Measurements from ENCODE around the gene DISP2. TPM values are rescaled to one million over a fixed set of nuclear protein-coding genes. Genes with fewer than 3 reads are reported as not detected.

Gene DISP2
- total RNA-seq, 4 donors from 2014 or later, result 8.6 to 12.9 (median 10.9) TPM

- TF ChIP-seq CTCF (IDR thresholded peaks at IDR 0.05) (no peak), POLR2AphosphoS5 (IDR thresholded peaks at IDR 0.05) (no peak), POLR2A (IDR thresholded peaks at IDR 0.05) (no peak), EP300 (IDR thresholded peaks at IDR 0.05; ENCODE audit: low read depth) (no peak)
- H3K4me3 ChIP-seq, result no peak overlapping the region
- intact Hi-C loops (cut with DNase I; ENCODE audit: low total_unique reads) (no loop called here), in situ Hi-C loops (cut with MboI; ENCODE audit: low pct_ligation_motif_present in 1 of 4, low pct_unique_long_range_greater_than_20kb in 1 of 4, low sequenced_read_pairs in 3 of 4) (loop anchor here in 1 of 4 donors (25.0 kb wide), 1 partner anchor 103 kb away; the partner anchor contains the start of genes INAFM2 and PLCB2)
- DNase-seq, result no peak
- no peak overlapping the region for H3K27ac ChIP-seq
- H3K9me3 ChIP-seq, result no peaks in the 10 kb centered on the region
- H3K27me3 ChIP-seq, result no peaks in the 10 kb centered on the region
- H3K4me1 ChIP-seq, result peaks cover 0 to 8% (median 6%) of the 10 kb centered on the region in 4 donors
- WGBS, 2 donors (ENCODE audit: low coverage in 1 of 2), result 87% methylated on average over 7 of the region's 7 CpGs; no CpG with 5 or more reads in 1 of the 2 donors
- peaks cover 0 to 31% (median 4%) of the 10 kb centered on the region in 4 donors for H3K36me3 ChIP-seq
Observed at GRCh38 chr15:40414816-40415215, 56.8 kb downstream of the DISP2 start.

GRCh38 chr15:40415226-40415625 lies 57.2 kb downstream of the DISP2 start:
- WGBS, 2 donors (ENCODE audit: low coverage in 1 of 2), result 90% methylated on average over 10 of the region's 10 CpGs; no CpG with 5 or more reads in 1 of the 2 donors
- Histone ChIP-seq H3K27ac (no peak overlapping the region), H3K36me3 (peaks cover 0 to 31% (median 4%) of the 10 kb centered on the region in 4 donors), H3K4me3 (no peak overlapping the region), H3K27me3 (no peaks in the 10 kb centered on the region), H3K9me3 (no peaks in the 10 kb centered on the region), H3K4me1 (peaks cover 0 to 11% (median 9%) of the 10 kb centered on the region in 4 donors)
- DNase-seq, result no peak
- in situ Hi-C loops (cut with MboI; ENCODE audit: low pct_ligation_motif_present in 1 of 4, low pct_unique_long_range_greater_than_20kb in 1 of 4, low sequenced_read_pairs in 3 of 4) (loop anchor here in 1 of 4 donors (25.0 kb wide), 1 partner anchor 103 kb away; the partner anchor contains the start of genes INAFM2 and PLCB2), intact Hi-C loops (cut with DNase I; ENCODE audit: low total_unique reads) (no loop called here)
- no peak for TF ChIP-seq CTCF (IDR thresholded peaks at IDR 0.05)
- TF ChIP-seq POLR2A (IDR thresholded peaks at IDR 0.05), result no peak

- H3K4me1 ChIP-seq, result peaks cover 1 to 19% (median 18%) of the 10 kb centered on the region in 4 donors
- DNase-seq, result no peak
- no peaks in the 10 kb centered on the region for H3K9me3 ChIP-seq
- peaks cover 0 to 31% (median 4%) of the 10 kb centered on the region in 4 donors for H3K36me3 ChIP-seq
- WGBS, 2 donors (ENCODE audit: low coverage in 1 of 2), result 93% methylated on average over 14 of the region's 14 CpGs; no CpG with 5 or more reads in 1 of the 2 donors
- no peak for TF ChIP-seq CTCF (IDR thresholded peaks at IDR 0.05)
- TF ChIP-seq POLR2A (IDR thresholded peaks at IDR 0.05), result no peak
- no peak overlapping the region for H3K27ac ChIP-seq
- intact Hi-C loops (cut with DNase I; ENCODE audit: low total_unique reads), result no loop called here
- H3K4me3 ChIP-seq, result no peak overlapping the region
- no peaks in the 10 kb centered on the region for H3K27me3 ChIP-seq
- in situ Hi-C loops (cut with MboI; ENCODE audit: low pct_ligation_motif_present in 1 of 4, low pct_unique_long_range_greater_than_20kb in 1 of 4, low sequenced_read_pairs in 3 of 4), result loop anchor here in 1 of 4 donors (25.0 kb wide), 1 partner anchor 104 kb away; the partner anchor contains the start of genes INAFM2 and PLCB2
Observed at GRCh38 chr15:40416056-40416455, 58.0 kb downstream of the DISP2 start.

GRCh38 chr15:40418126-40418525 lies 60.1 kb downstream of the DISP2 start:
- H3K36me3 ChIP-seq, result peaks cover 0 to 31% (median 2%) of the 10 kb centered on the region in 4 donors
- H3K9me3 ChIP-seq, result no peaks in the 10 kb centered on the region
- in situ Hi-C loops (cut with MboI; ENCODE audit: low pct_ligation_motif_present in 1 of 4, low pct_unique_long_range_greater_than_20kb in 1 of 4, low sequenced_read_pairs in 3 of 4), result loop anchor here in 1 of 4 donors (25.0 kb wide), 1 partner anchor 106 kb away; the partner anchor contains the start of genes INAFM2 and PLCB2
- peaks cover 9 to 23% (median 20%) of the 10 kb centered on the region in 4 donors for H3K4me1 ChIP-seq
- no peak overlapping the region for H3K27ac ChIP-seq
- DNase-seq, result no peak
- intact Hi-C loops (cut with DNase I; ENCODE audit: low total_unique reads), result no loop called here
- no peak overlapping the region for H3K4me3 ChIP-seq
- no peak for TF ChIP-seq CTCF (IDR thresholded peaks at IDR 0.05)
- TF ChIP-seq POLR2AphosphoS5 (IDR thresholded peaks at IDR 0.05), result no peak
- no peak for TF ChIP-seq POLR2A (IDR thresholded peaks at IDR 0.05)
- TF ChIP-seq EP300 (IDR thresholded peaks at IDR 0.05; ENCODE audit: low read depth), result no peak
- WGBS, 2 donors (ENCODE audit: low coverage in 1 of 2), result 90 to 96% methylated on average over 4 to 10 of the region's 10 CpGs
- no peaks in the 10 kb centered on the region for H3K27me3 ChIP-seq
